Measurements from ENCODE around the gene ADCY5.

- TF ChIP-seq CTCF (tag by site-specific recombination; IDR thresholded peaks at IDR 0.05) (no peak), REPIN1 (tag by site-specific recombination; IDR thresholded peaks at IDR 0.05; ENCODE audit: low read depth) (no peak), ZBTB26 (tag by site-specific recombination; optimal IDR thresholded peaks at IDR 0.05) (no peak), ZNF660 (tag by site-specific recombination; IDR thresholded peaks at IDR 0.05) (no peak), ZNF600 (tag by site-specific recombination; IDR thresholded peaks at IDR 0.05) (no peak), ZSCAN18 (tag by site-specific recombination; IDR thresholded peaks at IDR 0.05) (no peak), ZNF785 (tag by site-specific recombination; IDR thresholded peaks at IDR 0.05) (no peak), REST (tag by site-specific recombination; IDR thresholded peaks at IDR 0.05) (no peak)
Measured at GRCh38 chr3:123446610-123447109, 2.2 kb downstream of the ADCY5 start.
